Ramos (cell line): Measurements from ENCODE around the gene SLC25A29.
"Not testable (repeated sequence)": the region's sequence is repeated elsewhere in the genome, so short reads cannot be mapped to it uniquely, and the experiment has no call there.

Source experiments
- in situ Hi-C: fragments of 300-500 bp; cut with MboI; formaldehyde crosslinking; loops from one replicate; pipeline ENCODE4 v1.14.3; 2022; ENCODE audit warnings: low sequenced_read_pairs; ENCODE audit not compliant: unreplicated experiment

Gene SLC25A29

GRCh38 chr14:100283984-100284881, 22.0 kb downstream of the SLC25A29 start:
- in situ Hi-C loops: no loop called here

GRCh38 chr14:100283436-100283835, 22.8 kb downstream of the SLC25A29 start:
- in situ Hi-C loops: not testable (repeated sequence)

- in situ Hi-C loops: no loop called here
Measured at GRCh38 chr14:100282766-100283419, 23.4 kb downstream of the SLC25A29 start.

- in situ Hi-C loops: no loop called here
Measured at GRCh38 chr14:100282083-100282350, 24.2 kb downstream of the SLC25A29 start.

GRCh38 chr14:100281286-100282082, 24.8 kb downstream of the SLC25A29 start:
- in situ Hi-C loops: no loop called here

- in situ Hi-C loops: no loop called here
Measured at GRCh38 chr14:100279563-100279962, 26.7 kb downstream of the SLC25A29 start.

GRCh38 chr14:100279133-100279532, 27.1 kb downstream of the SLC25A29 start:
- in situ Hi-C loops: no loop called here

GRCh38 chr14:100278702-100279101, 27.5 kb downstream of the SLC25A29 start:
- in situ Hi-C loops: no loop called here

GRCh38 chr14:100275214-100275613, 31.0 kb downstream of the SLC25A29 start:
- in situ Hi-C loops: no loop called here

- in situ Hi-C loops: no loop called here
Measured at GRCh38 chr14:100274250-100274649, 32.0 kb downstream of the SLC25A29 start.

GRCh38 chr14:100271247-100271939, 34.9 kb downstream of the SLC25A29 start:
- in situ Hi-C loops: no loop called here

GRCh38 chr14:100268591-100269207, 37.5 kb downstream of the SLC25A29 start:
- in situ Hi-C loops: no loop called here

- in situ Hi-C loops: no loop called here
Measured at GRCh38 chr14:100267990-100268389, 38.3 kb downstream of the SLC25A29 start.

- in situ Hi-C loops: no loop called here
Measured at GRCh38 chr14:100263141-100263540, 43.1 kb downstream of the SLC25A29 start.

GRCh38 chr14:100262545-100262944, 43.7 kb downstream of the SLC25A29 start:
- in situ Hi-C loops: no loop called here

GRCh38 chr14:100261621-100262020, 44.6 kb downstream of the SLC25A29 start:
- in situ Hi-C loops: no loop called here

GRCh38 chr14:100256339-100256895, 49.8 kb downstream of the SLC25A29 start:
- in situ Hi-C loops: no loop called here

GRCh38 chr14:100252684-100253083, 53.6 kb downstream of the SLC25A29 start:
- in situ Hi-C loops: no loop called here

- in situ Hi-C loops: no loop called here
Measured at GRCh38 chr14:100250732-100251465, 55.3 kb downstream of the SLC25A29 start.
